PFSK-1 (cell line): ENCODE measurements around the gene NEB.

ENCODE experiments used
- FOXP2 ChIP-seq: optimal IDR thresholded peaks from 2 replicates; pipeline ENCODE3; 2011; ENCODE audit warnings: borderline replicate concordance, control low read depth, inconsistent platforms; ENCODE audit not compliant: insufficient read depth; ENCODE audit errors: extremely low read length, extremely low read depth
- POLR2AphosphoS5 ChIP-seq: IDR thresholded peaks from 2 replicates; pipeline ENCODE4 v1.6.1; 2012; ENCODE audit warnings: low read depth, mild to moderate bottlenecking, control low read depth, low read length, moderate library complexity
- SIN3A ChIP-seq: IDR thresholded peaks from 2 replicates; pipeline ENCODE4 v1.6.1; 2012; ENCODE audit warnings: mild to moderate bottlenecking, low read length, moderate library complexity, borderline replicate concordance; ENCODE audit not compliant: insufficient read depth
- TAF1 ChIP-seq: IDR thresholded peaks from 2 replicates; pipeline ENCODE4 v1.6.1; 2012; ENCODE audit warnings: low read length, control low read depth, borderline replicate concordance; ENCODE audit not compliant: insufficient read depth
- TF ChIP-seq, protein P1 (sequence below), 2 experiments: IDR thresholded peaks; 2 replicates each; pipeline versions ENCODE4 v1.6.1 to v1.8.0; 2011 to 2012; ENCODE audit warnings: low read depth in 2 of 2, low read length in 2 of 2, control low read depth in 1 of 2, inconsistent platforms in 1 of 2, mild to moderate bottlenecking in 1 of 2, moderate library complexity in 1 of 2; ENCODE audit not compliant: insufficient read depth in 1 of 2

NEB gene

DNA sequence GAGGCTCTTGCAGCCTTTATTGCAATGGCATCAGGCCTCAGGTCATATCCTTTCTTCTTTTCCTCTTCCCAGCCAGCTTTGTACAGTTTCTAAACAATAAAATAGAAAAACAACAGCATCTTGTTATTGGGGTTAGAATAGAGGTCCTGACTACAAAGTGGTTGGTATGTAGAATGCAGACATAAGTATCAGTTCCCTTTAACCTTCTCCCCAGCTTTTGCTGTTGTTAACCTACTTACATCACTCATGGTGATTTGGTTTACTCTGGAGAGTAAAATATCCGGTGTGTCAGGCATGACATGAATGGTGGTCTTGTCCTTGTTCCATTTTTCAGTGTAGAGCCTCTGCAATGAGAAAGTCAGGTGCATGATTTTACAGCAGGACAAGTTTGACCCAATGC is 69.8 kb downstream of the NEB start:
- TF ChIP-seq POLR2AphosphoS5 (no peak), SIN3A (no peak), FOXP2 (no peak)

DNA sequence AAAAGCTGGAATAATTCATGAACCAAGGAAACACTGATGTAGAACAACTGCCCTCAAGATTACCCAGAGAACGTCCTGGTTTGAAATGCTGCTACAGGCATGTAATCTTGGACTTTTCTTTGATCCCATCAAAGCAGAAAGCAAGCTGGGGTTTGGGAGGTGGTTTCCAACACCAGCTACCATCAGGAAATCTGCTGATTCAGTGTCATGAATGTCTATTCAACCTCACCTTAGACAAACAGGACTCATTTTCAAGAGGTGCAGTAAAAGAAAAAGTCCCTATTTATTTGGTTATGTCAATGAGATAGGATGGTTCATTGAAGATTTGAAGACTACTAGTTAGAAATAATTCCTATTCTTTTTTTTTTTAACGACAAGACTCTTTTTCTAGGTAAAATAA is 72.7 kb downstream of the NEB start:
- TF ChIP-seq TAF1 (no peak), FOXP2 (no peak), POLR2AphosphoS5 (no peak), SIN3A (no peak)
- TF ChIP-seq, protein P1, sequence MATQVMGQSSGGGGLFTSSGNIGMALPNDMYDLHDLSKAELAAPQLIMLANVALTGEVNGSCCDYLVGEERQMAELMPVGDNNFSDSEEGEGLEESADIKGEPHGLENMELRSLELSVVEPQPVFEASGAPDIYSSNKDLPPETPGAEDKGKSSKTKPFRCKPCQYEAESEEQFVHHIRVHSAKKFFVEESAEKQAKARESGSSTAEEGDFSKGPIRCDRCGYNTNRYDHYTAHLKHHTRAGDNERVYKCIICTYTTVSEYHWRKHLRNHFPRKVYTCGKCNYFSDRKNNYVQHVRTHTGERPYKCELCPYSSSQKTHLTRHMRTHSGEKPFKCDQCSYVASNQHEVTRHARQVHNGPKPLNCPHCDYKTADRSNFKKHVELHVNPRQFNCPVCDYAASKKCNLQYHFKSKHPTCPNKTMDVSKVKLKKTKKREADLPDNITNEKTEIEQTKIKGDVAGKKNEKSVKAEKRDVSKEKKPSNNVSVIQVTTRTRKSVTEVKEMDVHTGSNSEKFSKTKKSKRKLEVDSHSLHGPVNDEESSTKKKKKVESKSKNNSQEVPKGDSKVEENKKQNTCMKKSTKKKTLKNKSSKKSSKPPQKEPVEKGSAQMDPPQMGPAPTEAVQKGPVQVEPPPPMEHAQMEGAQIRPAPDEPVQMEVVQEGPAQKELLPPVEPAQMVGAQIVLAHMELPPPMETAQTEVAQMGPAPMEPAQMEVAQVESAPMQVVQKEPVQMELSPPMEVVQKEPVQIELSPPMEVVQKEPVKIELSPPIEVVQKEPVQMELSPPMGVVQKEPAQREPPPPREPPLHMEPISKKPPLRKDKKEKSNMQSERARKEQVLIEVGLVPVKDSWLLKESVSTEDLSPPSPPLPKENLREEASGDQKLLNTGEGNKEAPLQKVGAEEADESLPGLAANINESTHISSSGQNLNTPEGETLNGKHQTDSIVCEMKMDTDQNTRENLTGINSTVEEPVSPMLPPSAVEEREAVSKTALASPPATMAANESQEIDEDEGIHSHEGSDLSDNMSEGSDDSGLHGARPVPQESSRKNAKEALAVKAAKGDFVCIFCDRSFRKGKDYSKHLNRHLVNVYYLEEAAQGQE (IDR thresholded peaks at IDR 0.05; ENCODE audit: insufficient read depth in 1 of 2, low read depth in 2 of 2, low read length in 2 of 2) = no peak

GRCh38 chr2:151658081-151658480 is 76.2 kb downstream of the NEB start:
- TF ChIP-seq SIN3A (no peak), POLR2AphosphoS5 (no peak), FOXP2 (no peak)

DNA sequence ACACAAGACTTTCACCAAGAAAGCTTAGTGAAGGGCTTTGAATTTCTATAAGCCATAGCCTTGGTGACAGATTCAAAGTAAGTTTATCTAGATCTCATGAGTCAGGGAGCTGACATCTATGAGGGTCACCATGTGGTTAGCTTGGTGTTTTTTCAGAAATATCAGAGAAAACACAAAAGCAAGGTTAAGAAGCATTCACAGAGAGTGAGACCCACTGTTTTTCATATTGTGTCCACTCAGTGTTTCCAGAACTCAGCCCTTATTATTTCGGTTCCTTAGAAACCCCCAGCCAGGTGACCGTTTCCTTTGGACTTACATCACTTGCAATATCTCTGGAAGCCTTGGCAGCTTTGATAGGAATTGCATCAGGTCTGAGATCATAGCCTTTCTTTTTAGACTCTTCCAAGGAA is 76.6 kb downstream of the NEB start:
- no peak for TF ChIP-seq FOXP2
- no peak for TF ChIP-seq SIN3A
- TF ChIP-seq, protein P1 (IDR thresholded peaks at IDR 0.05; ENCODE audit: insufficient read depth in 1 of 2, low read depth in 2 of 2, low read length in 2 of 2) = no peak
- no peak for TF ChIP-seq POLR2AphosphoS5
- TF ChIP-seq TAF1 = no peak

DNA sequence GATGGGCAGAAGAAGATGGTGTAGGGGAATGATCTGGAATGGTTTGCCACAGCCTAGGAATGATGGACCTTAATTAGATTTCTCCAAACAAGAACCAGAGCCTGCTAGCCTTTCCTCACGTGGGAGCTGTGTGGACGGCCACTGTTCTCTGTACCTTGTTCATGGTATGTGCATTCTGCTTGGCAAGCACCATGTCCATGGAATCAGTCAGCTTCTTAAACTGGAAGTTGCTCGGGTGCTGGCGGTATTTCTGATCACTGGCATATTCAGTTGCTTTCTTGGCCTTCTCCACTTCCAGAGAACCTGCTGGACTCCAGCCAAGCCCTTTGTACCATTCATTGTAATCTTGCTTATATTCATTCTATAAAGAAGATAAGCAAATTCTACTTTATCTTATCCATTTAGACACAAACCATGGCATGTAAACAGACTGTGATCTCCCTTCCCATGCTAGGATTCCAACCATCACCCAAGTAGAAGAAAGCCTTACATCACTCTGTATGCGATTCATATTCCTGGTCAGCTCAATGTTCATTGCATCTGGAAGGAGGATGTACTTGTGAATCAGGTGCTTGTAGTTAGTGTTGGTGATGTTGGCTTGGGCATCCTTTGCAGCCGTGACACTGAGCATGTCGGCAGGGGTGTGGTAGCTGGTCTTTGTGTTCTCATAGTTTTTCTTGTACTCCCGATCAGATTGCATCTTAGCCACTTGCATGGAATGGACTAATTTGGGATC is 78.4 kb downstream of the NEB start:
- TF ChIP-seq POLR2AphosphoS5 (no peak), TAF1 (no peak), SIN3A (no peak), FOXP2 (no peak)
- TF ChIP-seq, protein P1 (IDR thresholded peaks at IDR 0.05; ENCODE audit: insufficient read depth in 1 of 2, low read depth in 2 of 2, low read length in 2 of 2) = no peak

DNA sequence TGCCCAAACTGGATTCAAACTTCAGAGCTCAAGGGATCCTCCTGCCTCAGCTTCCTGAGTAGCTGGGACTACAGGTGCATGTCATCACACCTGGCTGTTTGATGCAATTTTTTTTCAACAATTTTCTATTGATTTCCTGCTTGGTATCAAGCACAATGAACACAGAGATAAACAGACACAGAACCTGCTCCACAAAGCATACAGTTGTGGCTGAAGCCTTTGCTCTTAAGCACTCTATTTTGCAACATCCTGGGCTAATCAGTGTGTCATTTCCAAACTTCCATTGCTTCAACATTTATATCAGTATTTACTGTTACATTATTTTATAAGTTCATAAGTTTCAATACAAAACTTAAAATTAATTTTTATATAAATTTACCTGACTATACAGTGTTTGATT is 79.4 kb downstream of the NEB start:
- no peak for TF ChIP-seq TAF1
